ENCODE measurements around the gene UBE2E2. TPM values are rescaled to one million over a fixed set of nuclear protein-coding genes. Genes with fewer than 3 reads are reported as not detected.

Gene UBE2E2
- total RNA-seq = 62.2 and 191 TPM in 2 replicates

DNA sequence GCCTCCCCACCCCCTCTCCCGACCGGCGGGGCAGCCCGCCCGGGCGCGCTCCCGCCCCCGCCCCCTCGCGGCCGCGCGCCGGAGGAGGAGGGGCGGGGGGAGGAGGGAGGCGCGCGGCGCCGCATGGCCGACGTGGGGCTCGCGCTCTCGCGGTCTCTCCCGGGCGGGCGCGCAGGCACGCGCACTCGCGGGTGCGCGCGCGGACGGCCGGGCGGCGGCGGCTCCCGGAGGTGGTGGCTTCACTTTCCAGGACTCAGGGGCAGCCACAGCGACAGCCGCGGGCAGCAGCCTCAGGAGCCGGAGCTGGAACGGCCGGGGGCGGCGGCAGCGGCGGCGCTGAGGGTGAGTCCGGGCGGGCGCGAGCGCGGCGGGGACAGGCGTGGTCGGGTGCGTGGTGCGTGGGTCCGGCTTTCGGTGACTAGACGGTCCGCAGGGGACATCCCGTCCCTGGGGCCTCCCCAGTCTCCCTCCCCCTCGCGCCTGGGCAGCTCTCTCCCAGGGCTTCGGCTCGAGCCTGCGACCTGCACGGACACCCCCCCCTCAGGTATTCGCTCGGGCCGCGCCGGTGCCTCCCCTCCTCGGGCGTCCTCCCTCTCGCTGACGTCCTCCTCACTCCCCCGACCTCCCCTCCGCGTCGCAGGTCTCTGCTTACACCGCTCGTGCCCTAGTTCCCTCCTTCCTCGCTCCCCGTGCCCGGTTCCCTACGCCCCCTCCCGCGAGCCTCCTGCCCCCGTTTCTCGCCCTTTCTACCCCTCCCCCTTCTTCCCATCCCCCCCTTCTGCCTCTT, at the start of gene UBE2E2:
UBE2E2 (plus strand) TSS at position 407 of the 787 bp plus-strand sequence.

